Fibroblast of lung (primary cell): ENCODE data around the gene ALDH7A1.

ENCODE experiments used
- EZH2 ChIP-seq: IDR thresholded peaks from 2 replicates; pipeline ENCODE4 v1.5.1; 2012; ENCODE audit warnings: low read length, control low read depth, mild to moderate bottlenecking; ENCODE audit errors: missing control alignments
- TF ChIP-seq, protein P1 (sequence below), 2 donors: IDR thresholded peaks in 1 of 2; conservative IDR thresholded peaks in 1 of 2; 1 replicate in 1 of 2; 2 replicates in 1 of 2; pipeline ENCODE4 v1.5.1; 2011 to 2012; ENCODE audit warnings: low read length in 2 of 2, control low read depth in 1 of 2, inconsistent platforms in 1 of 2, low read depth in 1 of 2, mild to moderate bottlenecking in 1 of 2

DNA sequence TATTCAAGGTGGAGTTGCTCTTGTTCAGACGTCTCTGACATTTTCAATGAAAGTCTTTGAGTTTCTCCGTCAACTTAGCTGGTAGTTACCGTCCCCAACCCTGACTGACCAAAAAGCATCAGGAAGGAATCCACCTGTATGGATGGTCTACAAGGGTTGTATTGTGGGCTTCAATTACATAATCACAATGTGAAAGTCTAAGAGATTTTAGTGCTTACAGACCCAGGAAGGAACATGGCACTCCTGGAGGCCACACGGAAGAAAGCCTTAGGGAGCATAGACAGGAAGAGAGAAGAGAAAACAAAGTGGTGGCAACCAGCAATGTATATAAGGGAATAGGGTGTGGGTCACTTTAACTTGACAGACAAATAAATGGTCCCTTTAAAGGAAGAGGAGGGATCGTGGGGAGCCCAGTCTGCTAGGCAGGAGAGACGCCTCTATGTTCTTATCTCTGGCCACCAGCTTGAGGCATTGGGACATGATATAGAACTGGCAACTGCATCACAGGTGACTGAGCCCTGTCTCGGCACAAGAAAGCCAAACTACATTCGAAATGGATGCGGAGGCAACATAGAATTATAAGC, 80.4 kb downstream of the ALDH7A1 start:
- TF ChIP-seq, protein P1, sequence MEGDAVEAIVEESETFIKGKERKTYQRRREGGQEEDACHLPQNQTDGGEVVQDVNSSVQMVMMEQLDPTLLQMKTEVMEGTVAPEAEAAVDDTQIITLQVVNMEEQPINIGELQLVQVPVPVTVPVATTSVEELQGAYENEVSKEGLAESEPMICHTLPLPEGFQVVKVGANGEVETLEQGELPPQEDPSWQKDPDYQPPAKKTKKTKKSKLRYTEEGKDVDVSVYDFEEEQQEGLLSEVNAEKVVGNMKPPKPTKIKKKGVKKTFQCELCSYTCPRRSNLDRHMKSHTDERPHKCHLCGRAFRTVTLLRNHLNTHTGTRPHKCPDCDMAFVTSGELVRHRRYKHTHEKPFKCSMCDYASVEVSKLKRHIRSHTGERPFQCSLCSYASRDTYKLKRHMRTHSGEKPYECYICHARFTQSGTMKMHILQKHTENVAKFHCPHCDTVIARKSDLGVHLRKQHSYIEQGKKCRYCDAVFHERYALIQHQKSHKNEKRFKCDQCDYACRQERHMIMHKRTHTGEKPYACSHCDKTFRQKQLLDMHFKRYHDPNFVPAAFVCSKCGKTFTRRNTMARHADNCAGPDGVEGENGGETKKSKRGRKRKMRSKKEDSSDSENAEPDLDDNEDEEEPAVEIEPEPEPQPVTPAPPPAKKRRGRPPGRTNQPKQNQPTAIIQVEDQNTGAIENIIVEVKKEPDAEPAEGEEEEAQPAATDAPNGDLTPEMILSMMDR (conservative IDR thresholded peaks at IDR 0.05 in 1 of 2, IDR thresholded peaks at IDR 0.05 in 1 of 2; ENCODE audit: low read depth in 1 of 2, low read length in 2 of 2), result no peak
- no peak for TF ChIP-seq EZH2
